ENCODE data around the gene ZNF182. TPM values are rescaled to one million over a fixed set of nuclear protein-coding genes. Genes with fewer than 3 reads are reported as not detected.
"Not testable (repeated sequence)": the region's sequence is repeated elsewhere in the genome, so short reads cannot be mapped to it uniquely, and the experiment has no call there.

The ZNF182 gene
- total RNA-seq, 4 donors from 2014 or later: 2.2 to 4.1 (median 4.1) TPM

DNA sequence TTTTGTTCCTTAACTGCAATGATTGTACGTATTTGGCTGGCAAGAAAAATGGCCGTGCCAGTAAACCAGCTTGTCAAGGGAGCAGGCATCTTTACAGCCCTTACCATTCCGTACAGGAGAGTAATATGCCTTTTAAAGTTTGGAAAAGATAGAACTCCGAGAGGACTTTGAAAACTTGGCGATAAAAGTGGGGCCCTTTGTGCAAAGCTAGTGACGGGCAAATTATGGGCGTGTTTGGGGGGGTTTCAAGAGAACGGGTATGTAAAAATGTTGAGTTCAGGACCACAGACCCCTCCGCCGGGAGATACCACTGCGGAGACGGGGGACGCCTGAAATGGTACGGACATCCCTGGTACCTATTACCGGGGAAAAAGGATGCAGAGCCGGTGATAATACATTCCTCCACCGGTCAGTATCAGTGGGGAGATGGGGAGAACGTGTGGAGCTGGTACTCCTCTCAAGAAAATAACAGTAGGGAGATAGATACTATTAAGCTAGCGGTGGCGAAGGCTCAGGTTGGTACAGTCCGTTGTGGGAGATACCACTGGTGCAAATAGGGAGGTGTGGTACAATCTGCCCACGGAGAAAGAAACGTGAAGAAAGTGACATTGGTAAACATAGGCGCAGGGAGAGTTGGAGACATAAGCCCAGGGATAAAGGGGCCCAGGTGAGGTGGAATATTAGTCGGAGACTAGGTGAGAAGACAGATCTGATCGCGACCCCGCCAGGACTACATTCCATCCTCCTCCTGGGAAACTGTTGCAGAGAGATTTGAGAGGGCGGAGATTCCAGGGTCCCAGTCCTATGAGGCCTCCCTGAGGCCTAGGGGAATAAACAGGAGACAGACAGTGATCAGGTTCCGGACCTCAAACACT is 17.5 kb upstream of the ZNF182 start:
- intact Hi-C loops (cut with DNase I; ENCODE audit: low total_unique reads): loop anchor here (10.0 kb wide), 1 partner anchor 186 kb away; the partner anchor contains the start of gene ZNF81
- H3K4me3 ChIP-seq (ENCODE audit: low read depth, poor library complexity, severe bottlenecking): no peak overlapping the region
- peak; percentile 51 to 90 for DNase-seq (ENCODE audit: low spot score in 2 of 2)
- TF ChIP-seq, protein P1, sequence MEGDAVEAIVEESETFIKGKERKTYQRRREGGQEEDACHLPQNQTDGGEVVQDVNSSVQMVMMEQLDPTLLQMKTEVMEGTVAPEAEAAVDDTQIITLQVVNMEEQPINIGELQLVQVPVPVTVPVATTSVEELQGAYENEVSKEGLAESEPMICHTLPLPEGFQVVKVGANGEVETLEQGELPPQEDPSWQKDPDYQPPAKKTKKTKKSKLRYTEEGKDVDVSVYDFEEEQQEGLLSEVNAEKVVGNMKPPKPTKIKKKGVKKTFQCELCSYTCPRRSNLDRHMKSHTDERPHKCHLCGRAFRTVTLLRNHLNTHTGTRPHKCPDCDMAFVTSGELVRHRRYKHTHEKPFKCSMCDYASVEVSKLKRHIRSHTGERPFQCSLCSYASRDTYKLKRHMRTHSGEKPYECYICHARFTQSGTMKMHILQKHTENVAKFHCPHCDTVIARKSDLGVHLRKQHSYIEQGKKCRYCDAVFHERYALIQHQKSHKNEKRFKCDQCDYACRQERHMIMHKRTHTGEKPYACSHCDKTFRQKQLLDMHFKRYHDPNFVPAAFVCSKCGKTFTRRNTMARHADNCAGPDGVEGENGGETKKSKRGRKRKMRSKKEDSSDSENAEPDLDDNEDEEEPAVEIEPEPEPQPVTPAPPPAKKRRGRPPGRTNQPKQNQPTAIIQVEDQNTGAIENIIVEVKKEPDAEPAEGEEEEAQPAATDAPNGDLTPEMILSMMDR (IDR thresholded peaks at IDR 0.05): no peak
- no peak for TF ChIP-seq POLR2A (IDR thresholded peaks at IDR 0.05)
- 0 to 35% methylated on average over 29 to 30 of the region's 30 CpGs for WGBS, 2 donors

GRCh38 chrX:48020472-48020871 is 16.7 kb upstream of the ZNF182 start:
- 69 to 74% methylated on average over 11 of the region's 11 CpGs for WGBS, 2 donors
- intact Hi-C loops (cut with DNase I; ENCODE audit: low total_unique reads): loop anchor here (10.0 kb wide), 1 partner anchor 186 kb away; the partner anchor contains the start of gene ZNF81
- not testable (repeated sequence) for H3K4me3 ChIP-seq (ENCODE audit: low read depth, poor library complexity, severe bottlenecking); DNase-seq (ENCODE audit: low spot score in 2 of 2)

DNA sequence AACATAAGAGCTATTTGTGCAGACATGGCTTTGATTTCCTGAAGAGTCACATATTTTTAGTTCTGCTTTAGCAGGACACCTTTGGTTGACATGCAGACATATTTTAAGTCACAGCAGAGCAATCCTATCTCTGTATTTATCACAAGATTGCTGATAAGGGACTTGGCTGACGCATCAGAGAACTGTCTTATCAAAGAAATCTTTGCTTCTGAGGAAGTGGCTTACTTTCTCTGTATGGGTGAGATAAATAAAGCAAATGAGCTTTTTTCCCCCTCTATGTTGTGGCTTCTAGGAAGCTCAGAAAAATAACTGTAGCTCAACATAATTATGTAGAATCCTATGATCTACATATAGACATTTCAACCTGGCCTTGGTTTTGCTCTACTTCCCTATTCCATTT is 16.1 kb upstream of the ZNF182 start:
- intact Hi-C loops (cut with DNase I; ENCODE audit: low total_unique reads): loop anchor here (10.0 kb wide), 1 partner anchor 185 kb away; the partner anchor contains the start of gene ZNF81
- no CpG with 5 or more reads among the region's 1 CpG for WGBS, 2 donors

GRCh38 chrX:48016583-48017310 is 13.0 kb upstream of the ZNF182 start:
- H3K4me3 ChIP-seq (ENCODE audit: low read depth, poor library complexity, severe bottlenecking); intact Hi-C loops (cut with DNase I; ENCODE audit: low total_unique reads); DNase-seq (ENCODE audit: low spot score in 2 of 2): not testable (repeated sequence)
- WGBS, 2 donors: 93% methylated on average over 29 of the region's 46 CpGs; no CpG with 5 or more reads in 1 of the 2 donors

More for the DNA sequence above, 16.1 kb upstream of the ZNF182 start:
- not testable (repeated sequence) for DNase-seq (ENCODE audit: low spot score in 2 of 2); H3K4me3 ChIP-seq (ENCODE audit: low read depth, poor library complexity, severe bottlenecking)

GRCh38 chrX:48009445-48009960 is 5.7 kb upstream of the ZNF182 start:
- intact Hi-C loops (cut with DNase I; ENCODE audit: low total_unique reads); DNase-seq (ENCODE audit: low spot score in 2 of 2); H3K4me3 ChIP-seq (ENCODE audit: low read depth, poor library complexity, severe bottlenecking): not testable (repeated sequence)
- WGBS, 2 donors: no CpG with 5 or more reads among the region's 2 CpGs

GRCh38 chrX:48006688-48007087 is 2.9 kb upstream of the ZNF182 start, which contains the start of gene SPACA5:
TSS of gene SPACA5 (plus strand) at chrX:48006988. CDS start at chrX:48007803, 815 bp downstream.
- intact Hi-C loops (cut with DNase I; ENCODE audit: low total_unique reads); DNase-seq (ENCODE audit: low spot score in 2 of 2); H3K4me3 ChIP-seq (ENCODE audit: low read depth, poor library complexity, severe bottlenecking): not testable (repeated sequence)
- no CpG with 5 or more reads among the region's 8 CpGs for WGBS, 2 donors

- WGBS, 2 donors: 0 to 39% methylated on average over 18 of the region's 18 CpGs
- no peak for TF ChIP-seq POLR2A (IDR thresholded peaks at IDR 0.05)
- TF ChIP-seq, protein P1 (IDR thresholded peaks at IDR 0.05): no peak
- intact Hi-C loops (cut with DNase I; ENCODE audit: low total_unique reads): no loop called here
- H3K4me3 ChIP-seq (ENCODE audit: low read depth, poor library complexity, severe bottlenecking): peak overlapping the region; percentile 36
- DNase-seq (ENCODE audit: low spot score in 2 of 2): no peak
Observed at GRCh38 chrX:48003367-48003757, 427 bp downstream of the ZNF182 start.

DNA sequence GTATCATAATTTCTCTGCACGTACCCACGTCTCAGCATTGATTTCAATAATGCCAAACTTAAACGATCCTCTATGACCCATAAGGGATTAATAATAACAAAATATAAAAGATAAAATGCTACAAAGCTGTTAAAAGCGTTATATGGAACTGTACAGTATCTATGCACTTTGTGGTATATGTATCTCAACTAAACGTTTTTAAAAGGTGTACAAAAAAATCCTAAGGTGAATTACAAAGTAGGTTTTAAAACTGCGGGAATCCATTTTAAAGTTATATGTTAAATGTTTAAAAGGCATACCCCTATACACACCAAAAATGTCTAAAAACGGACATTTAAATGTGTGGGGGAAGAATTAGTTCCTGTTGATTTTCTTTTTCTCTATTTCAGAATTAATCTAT is 860 bp downstream of the ZNF182 start:
- WGBS, 2 donors: 39 to 57% methylated on average over 7 of the region's 7 CpGs
- TF ChIP-seq, protein P1 (IDR thresholded peaks at IDR 0.05): no peak
- TF ChIP-seq POLR2A (IDR thresholded peaks at IDR 0.05): no peak
- H3K4me3 ChIP-seq (ENCODE audit: low read depth, poor library complexity, severe bottlenecking): no peak overlapping the region
- intact Hi-C loops (cut with DNase I; ENCODE audit: low total_unique reads): no loop called here
- DNase-seq (ENCODE audit: low spot score in 2 of 2): no peak
